ENCODE data around the gene HOXB1. TPM values are rescaled to one million over a fixed set of nuclear protein-coding genes. Genes with fewer than 3 reads are reported as not detected.

Gene HOXB1
- total and polyA plus RNA-seq, 2 of the 13 experiments (the other 11 are each of a cell fraction or from before 2014, with no cell fraction given) = not detected

DNA sequence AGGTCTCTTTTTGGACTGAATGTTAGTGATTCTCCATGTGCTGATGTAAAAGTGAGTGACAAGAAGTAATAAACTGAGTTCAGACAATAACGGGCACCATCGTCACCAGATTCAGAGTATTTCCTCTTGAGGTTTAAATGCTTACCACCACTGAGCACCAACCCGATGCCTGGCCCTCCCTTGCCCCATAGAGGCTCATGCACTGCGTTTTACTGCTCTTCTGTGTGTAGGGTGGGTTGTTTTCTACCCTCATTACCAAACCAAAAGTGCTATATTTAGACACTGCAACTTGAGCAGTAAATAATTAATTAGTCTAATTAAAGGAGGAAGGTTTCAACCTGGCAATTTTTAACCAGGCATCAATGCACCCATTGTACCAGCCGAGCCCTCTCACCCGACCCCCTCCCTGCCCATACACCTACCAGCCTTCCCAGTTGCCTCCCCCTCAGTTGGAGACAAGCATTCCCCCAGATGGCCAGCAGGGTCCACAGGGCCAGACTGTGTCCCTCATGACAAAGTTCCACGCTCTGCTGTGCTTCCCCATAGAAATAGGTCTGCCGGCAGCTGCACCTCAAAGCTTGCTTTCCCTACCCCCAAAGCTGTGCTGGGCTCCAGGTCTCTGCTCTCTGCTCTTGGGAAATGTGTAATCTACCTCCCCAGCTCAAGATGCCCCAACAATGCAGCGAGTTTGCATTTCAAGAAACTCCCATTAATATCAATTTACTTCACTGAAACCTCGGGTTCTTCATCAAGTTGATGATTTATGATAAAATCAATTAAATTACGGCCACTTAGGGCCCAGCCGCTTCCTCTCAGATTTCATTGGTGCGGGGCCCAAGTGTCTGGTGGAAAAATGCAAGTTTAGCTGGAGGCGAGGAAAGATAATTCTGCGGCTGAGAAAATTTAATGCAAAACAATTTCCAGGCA lies 31.3 kb upstream of the HOXB1 start (continued):
- TF ChIP-seq PPARG (CRISPR knock-in tag; conservative IDR thresholded peaks at IDR 0.05) (no peak), MEF2D (CRISPR knock-in tag; IDR thresholded peaks at IDR 0.05) (no peak)

DNA sequence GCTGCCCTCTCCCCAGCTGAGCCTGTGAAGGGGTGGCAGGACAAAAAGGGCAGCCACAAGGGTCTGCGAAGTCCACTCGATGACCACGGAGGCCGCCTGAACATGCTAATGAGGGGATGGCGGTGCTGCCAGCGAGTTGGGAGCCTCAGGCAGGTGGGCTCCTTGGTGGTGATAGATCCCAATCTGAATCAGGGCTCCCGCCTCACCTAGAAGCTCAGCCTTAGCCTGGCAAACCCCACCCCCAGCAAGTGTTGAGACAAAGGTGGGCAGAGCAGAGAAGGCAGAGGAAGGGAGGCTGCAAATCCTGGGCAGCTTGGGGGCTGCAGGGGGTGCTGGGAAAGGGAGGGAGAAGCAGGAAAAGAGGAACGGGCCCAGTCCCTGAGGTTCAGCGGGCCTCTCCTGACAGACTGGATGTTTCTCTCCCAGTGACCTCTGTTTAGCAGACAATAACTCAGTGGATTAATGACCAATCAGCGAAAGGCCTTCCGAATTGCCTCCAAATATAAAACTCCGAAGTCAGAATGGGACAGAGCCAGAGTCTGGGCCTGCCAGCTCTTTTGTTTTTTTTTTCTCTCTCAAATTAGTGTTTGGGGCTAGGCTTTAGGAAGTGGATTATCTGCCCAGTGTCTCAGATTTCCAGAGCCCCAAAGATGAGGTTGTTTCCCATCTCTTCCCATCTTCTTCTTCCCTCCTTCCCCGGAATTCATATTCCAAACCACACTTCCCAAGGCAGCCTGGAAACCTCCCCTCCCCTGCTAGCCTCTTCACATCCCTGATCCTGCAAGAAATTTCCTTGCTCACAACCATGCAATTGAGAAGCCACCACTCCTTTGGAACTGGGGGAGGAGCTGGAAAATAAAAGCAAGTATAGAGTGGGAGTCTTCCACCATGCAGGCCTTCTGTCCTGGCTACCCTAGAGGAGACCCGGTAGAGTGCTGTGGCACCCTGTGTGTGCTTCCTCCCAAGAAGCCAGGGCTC lies 29.3 kb upstream of the HOXB1 start:
- Histone ChIP-seq H3K27ac (ENCODE audit: extremely low read length, insufficient read depth, low read length) (no peak overlapping the region), H3K4me3 (replicated peaks in 1 of 3; ENCODE audit: insufficient read depth in 1 of 3, low read depth in 2 of 3, low read length in 3 of 3) (no peak overlapping the region), H3K9me3 (ENCODE audit: low read length) (no peaks in the 10 kb centered on the region), H3K79me2 (ENCODE audit: insufficient read depth, low read length) (no peaks in the 10 kb centered on the region), H3K36me3 (replicated peaks in 1 of 2; ENCODE audit: control insufficient read depth in 1 of 2, insufficient read depth in 2 of 2, low read length in 2 of 2) (no peaks in the 10 kb centered on the region), H3K9ac (ENCODE audit: insufficient read depth, low read depth, low read length) (no peak overlapping the region), H2AFZ (ENCODE audit: low read length) (no peak overlapping the region), H3K27me3 (ENCODE audit: control insufficient read depth in 1 of 2, insufficient read depth in 2 of 2, low read length in 2 of 2) (peaks cover 30 to 94% of the 10 kb centered on the region in 2 experiments), H3K4me1 (ENCODE audit: insufficient read depth, low read length) (no peaks in the 10 kb centered on the region), H4K20me1 (ENCODE audit: insufficient read depth, low read length) (no peaks in the 10 kb centered on the region; the same call in 1 of the 2 replicates), H3K4me2 (ENCODE audit: low read depth, low read length) (no peak overlapping the region)
- in situ Hi-C loops (cut with HindIII; ENCODE audit: extremely low pct_ligation_motif_present, low pct_unique_long_range_greater_than_20kb) = no loop called here
- FAIRE-seq = no peak
- intact Hi-C loops (cut with micrococcal nuclease; ENCODE audit: unreplicated experiment) = no loop called here
- ChIA-PET CTCF (ENCODE audit: low intra/inter-chr PET ratio, low total read pairs) (no interaction called here), POLR2A (no interaction called here)
- no peak for ATAC-seq
- DNase-seq (ENCODE audit: low spot score) = no peak
- WGBS (ENCODE audit: low lambda C conversion rate) = 18% methylated on average over 9 of the region's 14 CpGs
- BruUV-seq (replicated peaks) = no TSS peak
- TF ChIP-seq CC2D1A (CRISPR knock-in tag; IDR thresholded peaks at IDR 0.05) (no peak), CHCHD3 (CRISPR knock-in tag; IDR thresholded peaks at IDR 0.05) (no peak), ZNF34 (CRISPR knock-in tag; IDR thresholded peaks at IDR 0.05; ENCODE audit: borderline replicate concordance) (no peak), PRMT3 (CRISPR knock-in tag; IDR thresholded peaks at IDR 0.05; ENCODE audit: borderline replicate concordance, low read depth) (no peak), ZMAT3 (CRISPR knock-in tag; conservative IDR thresholded peaks at IDR 0.05) (no peak), ZNF234 (CRISPR knock-in tag; conservative IDR thresholded peaks at IDR 0.05) (no peak), ZNF431 (CRISPR knock-in tag; IDR thresholded peaks at IDR 0.05; ENCODE audit: borderline replicate concordance, low read depth) (no peak), LCORL (IDR thresholded peaks at IDR 0.05) (no peak), LCORL (CRISPR knock-in tag; IDR thresholded peaks at IDR 0.05) (no peak), ZNF12 (CRISPR knock-in tag; IDR thresholded peaks at IDR 0.05) (no peak)
- TF ChIP-seq, protein P1, sequence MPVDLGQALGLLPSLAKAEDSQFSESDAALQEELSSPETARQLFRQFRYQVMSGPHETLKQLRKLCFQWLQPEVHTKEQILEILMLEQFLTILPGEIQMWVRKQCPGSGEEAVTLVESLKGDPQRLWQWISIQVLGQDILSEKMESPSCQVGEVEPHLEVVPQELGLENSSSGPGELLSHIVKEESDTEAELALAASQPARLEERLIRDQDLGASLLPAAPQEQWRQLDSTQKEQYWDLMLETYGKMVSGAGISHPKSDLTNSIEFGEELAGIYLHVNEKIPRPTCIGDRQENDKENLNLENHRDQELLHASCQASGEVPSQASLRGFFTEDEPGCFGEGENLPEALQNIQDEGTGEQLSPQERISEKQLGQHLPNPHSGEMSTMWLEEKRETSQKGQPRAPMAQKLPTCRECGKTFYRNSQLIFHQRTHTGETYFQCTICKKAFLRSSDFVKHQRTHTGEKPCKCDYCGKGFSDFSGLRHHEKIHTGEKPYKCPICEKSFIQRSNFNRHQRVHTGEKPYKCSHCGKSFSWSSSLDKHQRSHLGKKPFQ (CRISPR knock-in tag; IDR thresholded peaks at IDR 0.05; ENCODE audit: insufficient replicate concordance) = no peak
- TF ChIP-seq, protein P2, sequence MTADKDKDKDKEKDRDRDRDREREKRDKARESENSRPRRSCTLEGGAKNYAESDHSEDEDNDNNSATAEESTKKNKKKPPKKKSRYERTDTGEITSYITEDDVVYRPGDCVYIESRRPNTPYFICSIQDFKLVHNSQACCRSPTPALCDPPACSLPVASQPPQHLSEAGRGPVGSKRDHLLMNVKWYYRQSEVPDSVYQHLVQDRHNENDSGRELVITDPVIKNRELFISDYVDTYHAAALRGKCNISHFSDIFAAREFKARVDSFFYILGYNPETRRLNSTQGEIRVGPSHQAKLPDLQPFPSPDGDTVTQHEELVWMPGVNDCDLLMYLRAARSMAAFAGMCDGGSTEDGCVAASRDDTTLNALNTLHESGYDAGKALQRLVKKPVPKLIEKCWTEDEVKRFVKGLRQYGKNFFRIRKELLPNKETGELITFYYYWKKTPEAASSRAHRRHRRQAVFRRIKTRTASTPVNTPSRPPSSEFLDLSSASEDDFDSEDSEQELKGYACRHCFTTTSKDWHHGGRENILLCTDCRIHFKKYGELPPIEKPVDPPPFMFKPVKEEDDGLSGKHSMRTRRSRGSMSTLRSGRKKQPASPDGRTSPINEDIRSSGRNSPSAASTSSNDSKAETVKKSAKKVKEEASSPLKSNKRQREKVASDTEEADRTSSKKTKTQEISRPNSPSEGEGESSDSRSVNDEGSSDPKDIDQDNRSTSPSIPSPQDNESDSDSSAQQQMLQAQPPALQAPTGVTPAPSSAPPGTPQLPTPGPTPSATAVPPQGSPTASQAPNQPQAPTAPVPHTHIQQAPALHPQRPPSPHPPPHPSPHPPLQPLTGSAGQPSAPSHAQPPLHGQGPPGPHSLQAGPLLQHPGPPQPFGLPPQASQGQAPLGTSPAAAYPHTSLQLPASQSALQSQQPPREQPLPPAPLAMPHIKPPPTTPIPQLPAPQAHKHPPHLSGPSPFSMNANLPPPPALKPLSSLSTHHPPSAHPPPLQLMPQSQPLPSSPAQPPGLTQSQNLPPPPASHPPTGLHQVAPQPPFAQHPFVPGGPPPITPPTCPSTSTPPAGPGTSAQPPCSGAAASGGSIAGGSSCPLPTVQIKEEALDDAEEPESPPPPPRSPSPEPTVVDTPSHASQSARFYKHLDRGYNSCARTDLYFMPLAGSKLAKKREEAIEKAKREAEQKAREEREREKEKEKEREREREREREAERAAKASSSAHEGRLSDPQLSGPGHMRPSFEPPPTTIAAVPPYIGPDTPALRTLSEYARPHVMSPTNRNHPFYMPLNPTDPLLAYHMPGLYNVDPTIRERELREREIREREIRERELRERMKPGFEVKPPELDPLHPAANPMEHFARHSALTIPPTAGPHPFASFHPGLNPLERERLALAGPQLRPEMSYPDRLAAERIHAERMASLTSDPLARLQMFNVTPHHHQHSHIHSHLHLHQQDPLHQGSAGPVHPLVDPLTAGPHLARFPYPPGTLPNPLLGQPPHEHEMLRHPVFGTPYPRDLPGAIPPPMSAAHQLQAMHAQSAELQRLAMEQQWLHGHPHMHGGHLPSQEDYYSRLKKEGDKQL (CRISPR knock-in tag; IDR thresholded peaks at IDR 0.05; ENCODE audit: low read depth) = no peak
